ENCODE data around the gene TAS1R3. TPM values are rescaled to one million over a fixed set of nuclear protein-coding genes. Genes with fewer than 3 reads are reported as not detected.

Gene TAS1R3
- total and polyA plus RNA-seq, 7 experiments from 2014 or later: 0.32 to 2.6 (median 1.5) TPM; not detected in 1

GRCh38 chr1:1285611-1286311 is 45.3 kb upstream of the TAS1R3 start:
- ChIA-PET CTCF (no interaction called here), POLR2A (no interaction called here)

GRCh38 chr1:1286313-1287261 is 44.5 kb upstream of the TAS1R3 start:
- H3K27ac ChIP-seq (ENCODE audit: low read depth, low read length): no peak overlapping the region
- no peaks in the 10 kb centered on the region for H3K36me3 ChIP-seq (ENCODE audit: control insufficient read depth in 2 of 3, insufficient read depth in 3 of 3, low read length in 3 of 3)
- intact Hi-C loops (cut with micrococcal nuclease): no loop called here
- ChIA-PET CTCF (no interaction called here), POLR2A (no interaction called here)
- Mint-ChIP-seq H3K27ac (no peak overlapping the region), H3K4me3 (no peak overlapping the region), H3K36me3 (peaks cover 0 to 2% (median 0%) of the 10 kb centered on the region in 5 donors), H3K9me3 (no peaks in the 10 kb centered on the region), H3K4me1 (peaks cover 0 to 2% (median 0%) of the 10 kb centered on the region in 7 donors), H3K27me3 (no peaks in the 10 kb centered on the region)
- ATAC-seq (no peak), DNase-seq (no peak)
- no peaks in the 10 kb centered on the region for H3K4me1 ChIP-seq (ENCODE audit: control insufficient read depth in 2 of 2, insufficient read depth in 2 of 2, low read length in 2 of 2)
- H3K27me3 ChIP-seq (ENCODE audit: control insufficient read depth in 2 of 2, insufficient read depth in 2 of 2, low read length in 2 of 2): no peaks in the 10 kb centered on the region
- no peak overlapping the region for H3K4me3 ChIP-seq (ENCODE audit: low read length)
- H3K9me3 ChIP-seq (ENCODE audit: control insufficient read depth in 2 of 3, low read length in 3 of 3): no peaks in the 10 kb centered on the region

More at GRCh38 chr1:1285611-1286311, 45.3 kb upstream of the TAS1R3 start:
- no peak overlapping the region for H3K4me3 ChIP-seq (ENCODE audit: low read length)
- no peak overlapping the region for H3K4me3 Mint-ChIP-seq
- DNase-seq (no peak), ATAC-seq (no peak)
- H3K36me3 ChIP-seq (ENCODE audit: control insufficient read depth in 2 of 3, insufficient read depth in 3 of 3, low read length in 3 of 3): no peaks in the 10 kb centered on the region
- intact Hi-C loops (cut with micrococcal nuclease): no loop called here
- no peak overlapping the region for H3K27ac ChIP-seq (ENCODE audit: low read depth, low read length)
- no peaks in the 10 kb centered on the region for H3K4me1 ChIP-seq (ENCODE audit: control insufficient read depth in 2 of 2, insufficient read depth in 2 of 2, low read length in 2 of 2)
- H3K27me3 ChIP-seq (ENCODE audit: control insufficient read depth in 2 of 2, insufficient read depth in 2 of 2, low read length in 2 of 2): no peaks in the 10 kb centered on the region
- H3K27me3 Mint-ChIP-seq: no peaks in the 10 kb centered on the region
- no peaks in the 10 kb centered on the region for H3K9me3 ChIP-seq (ENCODE audit: control insufficient read depth in 2 of 3, low read length in 3 of 3)
- H3K9me3 Mint-ChIP-seq: no peaks in the 10 kb centered on the region
- no peak overlapping the region for H3K27ac Mint-ChIP-seq
- peaks cover 0 to 2% (median 0%) of the 10 kb centered on the region in 7 donors for H3K4me1 Mint-ChIP-seq
- H3K36me3 Mint-ChIP-seq: peaks cover 0 to 2% (median 0%) of the 10 kb centered on the region in 5 donors

- Histone ChIP-seq H3K4me1 (ENCODE audit: control insufficient read depth in 2 of 2, insufficient read depth in 2 of 2, low read length in 2 of 2) (no peaks in the 10 kb centered on the region), H3K27me3 (ENCODE audit: control insufficient read depth in 2 of 2, insufficient read depth in 2 of 2, low read length in 2 of 2) (no peaks in the 10 kb centered on the region), H3K4me3 (ENCODE audit: low read length) (no peak overlapping the region), H3K36me3 (ENCODE audit: control insufficient read depth in 2 of 3, insufficient read depth in 3 of 3, low read length in 3 of 3) (no peaks in the 10 kb centered on the region), H3K9me3 (ENCODE audit: control insufficient read depth in 2 of 3, low read length in 3 of 3) (no peaks in the 10 kb centered on the region), H3K27ac (ENCODE audit: low read depth, low read length) (no peak overlapping the region)
- H3K9me3 Mint-ChIP-seq: no peaks in the 10 kb centered on the region
- intact Hi-C loops (cut with micrococcal nuclease): no loop called here
- no peak for ATAC-seq
- H3K4me3 Mint-ChIP-seq: no peak overlapping the region
- ChIA-PET CTCF (no interaction called here), POLR2A (no interaction called here)
- peaks cover 0 to 2% (median 0%) of the 10 kb centered on the region in 5 donors for H3K36me3 Mint-ChIP-seq
- H3K4me1 Mint-ChIP-seq: peaks cover 0 to 4% (median 0%) of the 10 kb centered on the region in 7 donors
- no peak overlapping the region for H3K27ac Mint-ChIP-seq
- DNase-seq: no peak
- no peaks in the 10 kb centered on the region for H3K27me3 Mint-ChIP-seq
These were observed 43.6 kb upstream of the TAS1R3 start for GRCh38 chr1:1287288-1288110.

DNA sequence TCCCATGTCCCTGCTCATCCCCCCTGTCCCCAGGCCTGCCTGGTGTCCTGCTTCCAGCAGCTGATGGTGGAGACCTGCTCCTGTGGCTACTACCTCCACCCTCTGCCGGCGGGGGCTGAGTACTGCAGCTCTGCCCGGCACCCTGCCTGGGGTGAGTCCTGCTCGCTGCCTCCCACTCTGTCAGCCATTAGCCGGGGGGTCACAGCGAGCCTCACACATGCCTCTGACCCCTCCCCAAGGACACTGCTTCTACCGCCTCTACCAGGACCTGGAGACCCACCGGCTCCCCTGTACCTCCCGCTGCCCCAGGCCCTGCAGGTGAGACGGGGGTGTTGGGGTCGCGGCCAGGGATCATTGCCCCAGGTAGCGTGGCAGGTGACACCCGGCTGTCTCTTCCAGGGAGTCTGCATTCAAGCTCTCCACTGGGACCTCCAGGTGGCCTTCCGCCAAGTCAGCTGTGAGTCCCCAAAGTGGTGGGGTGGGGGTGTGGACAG is 40.8 kb upstream of the TAS1R3 start:
- H3K36me3 ChIP-seq (ENCODE audit: control insufficient read depth in 2 of 3, insufficient read depth in 3 of 3, low read length in 3 of 3): no peaks in the 10 kb centered on the region
- H3K4me3 Mint-ChIP-seq: peak overlapping the region in 1 of 10 donors; percentile 52
- DNase-seq (peak; percentile 32 to 75 (median 53)), ATAC-seq (peak; percentile 75)
- no peaks in the 10 kb centered on the region for H3K9me3 ChIP-seq (ENCODE audit: control insufficient read depth in 2 of 3, low read length in 3 of 3)
- H3K4me1 ChIP-seq (ENCODE audit: control insufficient read depth in 2 of 2, insufficient read depth in 2 of 2, low read length in 2 of 2): no peaks in the 10 kb centered on the region
- no peaks in the 10 kb centered on the region for H3K27me3 ChIP-seq (ENCODE audit: control insufficient read depth in 2 of 2, insufficient read depth in 2 of 2, low read length in 2 of 2)
- ChIA-PET CTCF (interaction anchor here (0.7 to 2.8 kb wide), 3 partner anchors 39 to 168 kb away, joined by 3 to 29 read pairs (median 4); no protein-coding TSS in a partner anchor), POLR2A (interaction anchor here (0.9 kb wide), 1 partner anchor 15 kb away, joined by 3 read pairs; no protein-coding TSS in a partner anchor)
- H3K27ac Mint-ChIP-seq: no peak overlapping the region
- intact Hi-C loops (cut with micrococcal nuclease): loop anchor here in 1 of 2 donors (2.0 to 5.0 kb wide), 3 partner anchors 167 to 308 kb away; partner anchors contain the start of gene PERM1
- H3K9me3 Mint-ChIP-seq: no peaks in the 10 kb centered on the region
- no peak overlapping the region for H3K27ac ChIP-seq (ENCODE audit: low read depth, low read length)
- no peak overlapping the region for H3K4me3 ChIP-seq (ENCODE audit: low read length)
- H3K27me3 Mint-ChIP-seq: no peaks in the 10 kb centered on the region
- H3K4me1 Mint-ChIP-seq: peaks cover 0 to 4% (median 0%) of the 10 kb centered on the region in 7 donors
- H3K36me3 Mint-ChIP-seq: peaks cover 0 to 2% (median 0%) of the 10 kb centered on the region in 5 donors

DNA sequence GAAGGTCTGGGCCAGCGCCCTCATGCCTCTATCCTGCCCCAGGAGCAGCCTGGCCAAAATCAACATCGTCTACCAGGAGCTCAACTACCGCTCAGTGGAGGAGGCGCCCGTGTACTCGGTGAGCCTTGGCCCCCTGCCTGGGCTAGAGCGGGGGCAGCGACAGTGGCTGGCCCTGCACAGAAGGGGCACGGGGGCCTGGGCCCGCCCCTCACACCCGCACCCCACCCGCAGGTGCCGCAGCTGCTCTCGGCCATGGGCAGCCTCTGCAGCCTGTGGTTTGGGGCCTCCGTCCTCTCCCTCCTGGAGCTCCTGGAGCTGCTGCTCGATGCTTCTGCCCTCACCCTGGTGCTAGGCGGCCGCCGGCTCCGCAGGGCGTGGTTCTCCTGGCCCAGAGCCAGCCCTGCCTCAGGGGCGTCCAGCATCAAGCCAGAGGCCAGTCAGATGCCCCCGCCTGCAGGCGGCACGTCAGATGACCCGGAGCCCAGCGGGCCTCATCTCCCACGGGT is 40.0 kb upstream of the TAS1R3 start:
- peaks cover 0 to 2% (median 0%) of the 10 kb centered on the region in 5 donors for H3K36me3 Mint-ChIP-seq
- POLR2A ChIA-PET: interaction anchor here (0.8 to 0.9 kb wide), 2 partner anchors 14 to 349 kb away, joined by 3 read pairs; no protein-coding TSS in a partner anchor

More for the DNA sequence above, 40.0 kb upstream of the TAS1R3 start:
- H3K36me3 ChIP-seq (ENCODE audit: control insufficient read depth in 2 of 3, insufficient read depth in 3 of 3, low read length in 3 of 3): peaks cover 0 to 4% (median 0%) of the 10 kb centered on the region in 3 experiments
- H3K27ac ChIP-seq (ENCODE audit: low read depth, low read length): no peak overlapping the region
- no peak for DNase-seq
- no peak overlapping the region for H3K4me3 Mint-ChIP-seq
- H3K4me3 ChIP-seq (ENCODE audit: low read length): no peak overlapping the region
- CTCF ChIA-PET: interaction anchor here (0.7 to 2.8 kb wide), 6 partner anchors 9 to 171 kb away, joined by 3 to 29 read pairs (median 4); no protein-coding TSS in a partner anchor
- peaks cover 0 to 4% (median 0%) of the 10 kb centered on the region in 7 donors for H3K4me1 Mint-ChIP-seq
- H3K27me3 Mint-ChIP-seq: no peaks in the 10 kb centered on the region
- H3K9me3 Mint-ChIP-seq: no peaks in the 10 kb centered on the region
- no peak for ATAC-seq
- no peaks in the 10 kb centered on the region for H3K27me3 ChIP-seq (ENCODE audit: control insufficient read depth in 2 of 2, insufficient read depth in 2 of 2, low read length in 2 of 2)
- intact Hi-C loops (cut with micrococcal nuclease): loop anchor here in 1 of 2 donors (2.0 to 5.0 kb wide), 3 partner anchors 168 to 309 kb away; partner anchors contain the start of gene PERM1
- H3K4me1 ChIP-seq (ENCODE audit: control insufficient read depth in 2 of 2, insufficient read depth in 2 of 2, low read length in 2 of 2): no peaks in the 10 kb centered on the region
- no peaks in the 10 kb centered on the region for H3K9me3 ChIP-seq (ENCODE audit: control insufficient read depth in 2 of 3, low read length in 3 of 3)
- no peak overlapping the region for H3K27ac Mint-ChIP-seq

Data from naive thymus-derived CD4-positive, alpha-beta T cell (primary cell).